Medulla oblongata (tissue), 1 donor: ENCODE data around the gene UBE3D.
"Not testable (repeated sequence)": the region's sequence is repeated elsewhere in the genome, so short reads cannot be mapped to it uniquely, and the experiment has no call there.

Experiments used
- DNase-seq: peaks from one replicate; pipeline ENCODE4 v3.0.0-alpha.2; 2015; ENCODE audit errors: extremely low spot score

The UBE3D gene

DNA sequence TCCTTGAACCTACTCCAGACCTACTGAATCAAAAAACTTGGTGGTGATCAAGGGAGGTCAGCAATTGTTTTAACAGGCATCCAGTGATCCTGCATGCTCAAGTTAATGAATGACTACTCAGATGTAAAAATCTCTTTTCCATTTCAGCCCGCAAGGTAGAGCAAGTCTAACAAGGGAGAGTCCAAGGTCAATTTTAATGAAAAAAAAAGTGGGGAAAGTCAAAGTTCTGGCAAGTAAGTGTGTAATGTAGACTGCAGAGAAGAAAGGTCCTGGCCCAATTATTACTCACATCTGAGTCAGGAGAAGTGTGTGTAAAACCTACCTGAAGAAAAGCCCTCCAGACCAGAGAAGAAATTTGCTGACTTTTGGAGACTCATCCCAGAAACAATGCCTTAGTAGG, 193.5 kb downstream of the UBE3D start:
- DNase-seq: no peak

GRCh38 chr6:82870582-82871172, 195.0 kb downstream of the UBE3D start:
- DNase-seq: no peak

DNA sequence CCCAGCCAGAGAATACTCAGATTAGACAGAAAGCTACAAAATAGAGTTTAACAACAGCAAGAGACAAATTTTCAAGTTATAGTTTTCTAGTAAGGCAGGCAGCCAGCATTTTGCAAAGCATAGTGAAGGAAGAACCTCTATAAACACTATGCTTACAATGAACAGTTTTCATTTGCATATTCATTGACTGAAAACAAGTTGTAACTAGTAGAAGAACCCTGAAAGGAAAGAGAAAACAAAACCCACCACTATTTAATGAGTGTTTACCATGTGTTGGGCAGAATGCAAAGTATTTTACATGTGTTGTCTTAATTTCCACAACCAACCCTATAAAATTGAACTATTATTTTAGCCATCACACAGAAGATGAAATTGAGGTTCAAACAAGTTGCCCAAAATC, 196.1 kb downstream of the UBE3D start:
- DNase-seq: no peak

DNA sequence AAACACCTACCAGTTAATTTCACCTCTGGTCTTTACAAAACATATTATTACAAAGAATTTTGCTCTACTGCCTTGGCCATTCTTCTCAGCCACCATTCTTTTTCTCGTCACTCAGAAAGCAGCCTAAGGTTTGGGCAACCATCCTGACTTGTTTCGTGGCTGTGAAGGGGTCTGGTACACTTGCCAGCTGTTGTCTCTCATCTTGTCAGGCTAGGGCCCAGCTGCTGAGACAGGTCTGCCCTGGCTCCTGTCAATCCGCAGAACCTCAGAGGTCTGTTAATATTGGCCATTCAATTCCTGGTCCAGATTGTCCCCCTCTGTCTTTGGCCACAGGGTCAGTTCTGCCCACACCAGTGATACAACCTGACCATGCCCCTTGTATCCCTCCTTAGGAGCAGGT, 197.7 kb downstream of the UBE3D start:
- DNase-seq: no peak

- no peak for DNase-seq
Measured at GRCh38 chr6:82866446-82866845, 199.2 kb downstream of the UBE3D start.

DNA sequence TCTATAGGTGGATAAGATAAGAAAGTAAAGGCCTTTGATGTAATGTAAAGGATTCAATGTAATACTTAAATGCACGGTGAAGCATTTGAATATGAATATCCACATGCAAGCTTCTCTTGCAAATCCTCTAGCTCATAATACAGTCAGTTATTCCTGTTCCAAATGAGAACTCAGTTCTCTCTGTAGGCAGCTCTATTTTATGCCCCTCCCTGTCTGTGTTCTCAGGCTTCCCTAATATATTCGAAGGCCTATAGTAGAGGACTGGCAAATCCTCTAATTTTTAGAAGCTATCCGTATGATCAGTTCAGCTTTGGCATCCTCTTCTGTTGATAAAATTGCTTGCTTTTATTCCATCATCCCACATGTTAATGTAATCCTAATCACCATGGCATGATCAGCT, 200.2 kb downstream of the UBE3D start:
- DNase-seq: no peak

DNA sequence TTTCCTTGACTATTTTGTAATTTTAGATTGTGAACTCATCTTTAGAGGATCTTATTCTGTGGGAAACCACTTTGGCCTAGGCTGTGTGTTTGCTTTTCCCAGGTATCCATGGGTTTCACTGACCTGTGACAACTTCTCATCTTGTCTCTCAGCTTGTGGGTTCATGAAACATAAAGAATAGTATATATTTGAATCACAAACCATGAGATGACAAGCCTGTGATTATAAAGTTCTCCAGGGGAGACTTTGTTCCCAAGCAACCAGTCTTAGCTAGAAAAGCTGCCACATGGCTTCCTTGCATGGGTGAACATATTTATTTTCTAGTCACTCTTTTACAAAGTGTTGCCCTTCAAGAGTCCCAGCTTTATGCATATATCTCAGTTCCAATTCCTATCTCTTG, 201.9 kb downstream of the UBE3D start:
- DNase-seq: no peak

DNA sequence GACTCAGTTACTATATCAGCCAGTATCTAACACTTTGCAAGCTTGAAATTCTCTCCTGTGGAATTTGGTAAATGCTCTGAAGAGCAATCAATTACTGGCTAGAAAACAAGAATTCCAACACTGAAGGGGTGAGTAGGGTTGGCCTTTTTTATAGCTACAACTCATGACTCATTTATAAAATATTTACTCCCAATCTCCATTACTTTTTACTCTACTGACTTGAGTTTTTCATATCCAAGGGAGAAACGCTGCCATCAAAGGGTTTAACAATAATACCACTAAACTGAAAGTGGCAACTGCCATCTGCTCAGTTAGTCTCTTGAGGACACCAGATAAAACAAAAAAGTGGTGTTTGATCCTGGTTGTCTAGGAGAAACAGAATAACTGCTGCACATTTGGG, 203.1 kb downstream of the UBE3D start:
- no peak for DNase-seq

- no peak for DNase-seq
Measured at GRCh38 chr6:82861121-82861520, 204.5 kb downstream of the UBE3D start.

DNA sequence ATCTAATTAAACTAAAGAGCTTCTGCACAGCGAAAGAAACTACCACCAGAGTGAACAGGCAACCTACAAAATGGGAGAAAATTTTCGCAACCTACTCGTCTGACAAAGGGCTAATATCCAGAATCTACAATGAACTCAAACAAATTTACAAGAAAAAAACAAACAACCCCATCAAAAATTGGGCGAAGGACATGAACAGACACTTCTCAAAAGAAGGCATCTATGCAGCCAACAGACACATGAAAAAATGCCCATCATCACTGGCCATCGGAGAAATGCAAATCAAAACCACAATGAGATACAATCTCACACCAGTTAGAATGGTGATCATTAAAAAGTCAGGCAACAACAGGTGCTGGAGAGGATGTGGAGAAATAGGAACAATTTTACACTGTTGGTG, 209.6 kb downstream of the UBE3D start:
- DNase-seq: not testable (repeated sequence)

DNA sequence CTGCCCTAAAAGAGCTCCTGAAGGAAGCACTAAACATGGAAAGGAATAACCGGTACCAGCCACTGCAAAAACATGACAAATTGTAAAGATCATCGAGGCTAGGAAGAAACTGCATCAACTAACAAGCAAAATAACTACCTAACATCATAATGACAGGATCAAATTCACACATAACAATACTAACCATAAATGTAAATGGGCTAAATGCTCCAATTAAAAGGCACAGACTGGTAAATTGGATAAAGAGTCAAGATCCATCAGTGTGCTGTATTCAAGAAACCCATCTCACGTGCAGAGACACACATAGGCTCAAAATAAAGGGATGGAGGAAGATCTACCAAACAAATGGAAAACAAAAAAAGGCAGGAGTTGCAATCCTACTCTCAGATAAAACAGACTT, 212.7 kb downstream of the UBE3D start:
- DNase-seq: not testable (repeated sequence)

GRCh38 chr6:82843291-82843885, 222.3 kb downstream of the UBE3D start:
- no peak for DNase-seq

DNA sequence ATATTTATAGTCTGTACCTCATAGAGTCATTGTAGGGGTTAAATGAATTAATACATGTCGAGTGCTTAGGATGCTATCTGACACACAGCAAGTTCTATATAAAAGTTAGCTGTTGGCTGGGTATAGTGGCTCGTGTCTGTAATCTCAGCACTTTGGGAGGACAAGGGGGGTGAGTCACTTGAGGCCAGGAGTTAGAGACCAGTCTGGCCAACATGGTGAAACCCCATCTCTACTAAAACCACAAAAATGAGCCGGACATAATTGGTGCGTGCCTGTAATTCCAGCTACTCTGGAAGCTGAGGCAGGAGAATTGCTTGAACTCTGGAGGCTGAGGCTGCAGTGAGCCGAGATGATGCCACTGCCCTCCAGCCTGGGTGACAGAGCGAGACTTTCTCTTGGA, 222.9 kb downstream of the UBE3D start:
- no peak for DNase-seq
